ENCODE results near the gene XRCC1. TPM values are rescaled to one million over a fixed set of nuclear protein-coding genes. Genes with fewer than 3 reads are reported as not detected.

Gene XRCC1
- polyA plus RNA-seq, 1 donor from 2014 or later, result 18.6 TPM

DNA sequence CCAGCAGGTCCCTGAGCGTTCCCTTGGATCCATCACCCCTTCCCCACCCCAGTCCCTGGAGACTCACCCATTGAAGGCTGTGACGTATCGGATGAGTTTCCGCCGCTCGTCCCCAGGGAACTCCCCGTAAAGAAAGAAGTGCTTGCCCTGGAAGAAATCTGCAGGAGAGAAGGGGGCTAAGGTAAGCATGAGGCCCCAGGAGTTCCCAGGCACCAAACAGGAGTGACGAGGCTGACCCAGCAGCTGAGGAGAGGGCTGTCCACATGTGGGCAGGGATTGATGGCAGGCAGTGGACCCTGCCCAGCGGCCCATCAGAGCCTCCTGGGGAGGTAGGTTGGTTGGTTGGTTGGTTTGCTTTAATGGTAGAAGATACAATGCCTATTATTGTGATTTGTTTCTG lies 31.2 kb downstream of the XRCC1 start:
- H2AFZ ChIP-seq (ENCODE audit: low read depth, low read length), result no peak overlapping the region
- no peaks in the 10 kb centered on the region for H4K20me1 ChIP-seq (ENCODE audit: insufficient read depth)
- no peak overlapping the region for H3K27ac ChIP-seq (ENCODE audit: low read length)
- H3K9me3 ChIP-seq (ENCODE audit: low read length), result peaks cover 2% of the 10 kb centered on the region
- TF ChIP-seq, protein P1, sequence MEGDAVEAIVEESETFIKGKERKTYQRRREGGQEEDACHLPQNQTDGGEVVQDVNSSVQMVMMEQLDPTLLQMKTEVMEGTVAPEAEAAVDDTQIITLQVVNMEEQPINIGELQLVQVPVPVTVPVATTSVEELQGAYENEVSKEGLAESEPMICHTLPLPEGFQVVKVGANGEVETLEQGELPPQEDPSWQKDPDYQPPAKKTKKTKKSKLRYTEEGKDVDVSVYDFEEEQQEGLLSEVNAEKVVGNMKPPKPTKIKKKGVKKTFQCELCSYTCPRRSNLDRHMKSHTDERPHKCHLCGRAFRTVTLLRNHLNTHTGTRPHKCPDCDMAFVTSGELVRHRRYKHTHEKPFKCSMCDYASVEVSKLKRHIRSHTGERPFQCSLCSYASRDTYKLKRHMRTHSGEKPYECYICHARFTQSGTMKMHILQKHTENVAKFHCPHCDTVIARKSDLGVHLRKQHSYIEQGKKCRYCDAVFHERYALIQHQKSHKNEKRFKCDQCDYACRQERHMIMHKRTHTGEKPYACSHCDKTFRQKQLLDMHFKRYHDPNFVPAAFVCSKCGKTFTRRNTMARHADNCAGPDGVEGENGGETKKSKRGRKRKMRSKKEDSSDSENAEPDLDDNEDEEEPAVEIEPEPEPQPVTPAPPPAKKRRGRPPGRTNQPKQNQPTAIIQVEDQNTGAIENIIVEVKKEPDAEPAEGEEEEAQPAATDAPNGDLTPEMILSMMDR (IDR thresholded peaks at IDR 0.05; ENCODE audit: poor library complexity, severe bottlenecking), result no peak
- TF ChIP-seq EP300 (conservative IDR thresholded peaks at IDR 0.05; ENCODE audit: poor library complexity, severe bottlenecking) (no peak), MXI1 (conservative IDR thresholded peaks at IDR 0.05; ENCODE audit: poor library complexity, severe bottlenecking) (no peak), POLR2AphosphoS5 (IDR thresholded peaks at IDR 0.05) (no peak), SMC3 (conservative IDR thresholded peaks at IDR 0.05; ENCODE audit: poor library complexity) (no peak), TAF1 (IDR thresholded peaks at IDR 0.05; ENCODE audit: low read depth) (no peak), RAD21 (conservative IDR thresholded peaks at IDR 0.05) (no peak), EZH2 (IDR thresholded peaks at IDR 0.05; ENCODE audit: borderline replicate concordance, insufficient read depth, low read length, poor library complexity, severe bottlenecking) (no peak)
- TF ChIP-seq, protein P2, sequence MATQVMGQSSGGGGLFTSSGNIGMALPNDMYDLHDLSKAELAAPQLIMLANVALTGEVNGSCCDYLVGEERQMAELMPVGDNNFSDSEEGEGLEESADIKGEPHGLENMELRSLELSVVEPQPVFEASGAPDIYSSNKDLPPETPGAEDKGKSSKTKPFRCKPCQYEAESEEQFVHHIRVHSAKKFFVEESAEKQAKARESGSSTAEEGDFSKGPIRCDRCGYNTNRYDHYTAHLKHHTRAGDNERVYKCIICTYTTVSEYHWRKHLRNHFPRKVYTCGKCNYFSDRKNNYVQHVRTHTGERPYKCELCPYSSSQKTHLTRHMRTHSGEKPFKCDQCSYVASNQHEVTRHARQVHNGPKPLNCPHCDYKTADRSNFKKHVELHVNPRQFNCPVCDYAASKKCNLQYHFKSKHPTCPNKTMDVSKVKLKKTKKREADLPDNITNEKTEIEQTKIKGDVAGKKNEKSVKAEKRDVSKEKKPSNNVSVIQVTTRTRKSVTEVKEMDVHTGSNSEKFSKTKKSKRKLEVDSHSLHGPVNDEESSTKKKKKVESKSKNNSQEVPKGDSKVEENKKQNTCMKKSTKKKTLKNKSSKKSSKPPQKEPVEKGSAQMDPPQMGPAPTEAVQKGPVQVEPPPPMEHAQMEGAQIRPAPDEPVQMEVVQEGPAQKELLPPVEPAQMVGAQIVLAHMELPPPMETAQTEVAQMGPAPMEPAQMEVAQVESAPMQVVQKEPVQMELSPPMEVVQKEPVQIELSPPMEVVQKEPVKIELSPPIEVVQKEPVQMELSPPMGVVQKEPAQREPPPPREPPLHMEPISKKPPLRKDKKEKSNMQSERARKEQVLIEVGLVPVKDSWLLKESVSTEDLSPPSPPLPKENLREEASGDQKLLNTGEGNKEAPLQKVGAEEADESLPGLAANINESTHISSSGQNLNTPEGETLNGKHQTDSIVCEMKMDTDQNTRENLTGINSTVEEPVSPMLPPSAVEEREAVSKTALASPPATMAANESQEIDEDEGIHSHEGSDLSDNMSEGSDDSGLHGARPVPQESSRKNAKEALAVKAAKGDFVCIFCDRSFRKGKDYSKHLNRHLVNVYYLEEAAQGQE (IDR thresholded peaks at IDR 0.05; ENCODE audit: borderline replicate concordance), result no peak
- no peak overlapping the region for H3K4me3 ChIP-seq (ENCODE audit: low read length)
- no peaks in the 10 kb centered on the region for H3F3A ChIP-seq (ENCODE audit: insufficient read depth, low read length, poor library complexity, severe bottlenecking)
- H3K9me2 ChIP-seq (ENCODE audit: insufficient read depth, low read length), result no peaks in the 10 kb centered on the region
- H3K79me2 ChIP-seq (replicated peaks; ENCODE audit: insufficient read depth, low read length), result no peaks in the 10 kb centered on the region
- no peak overlapping the region for H3K4me2 ChIP-seq (ENCODE audit: low read length)
- H3K27me3 ChIP-seq (ENCODE audit: insufficient read depth, low read depth, low read length), result no peaks in the 10 kb centered on the region
- H3K9ac ChIP-seq (ENCODE audit: low read length), result no peak overlapping the region
- H3K36me3 ChIP-seq (ENCODE audit: insufficient read depth, low read length), result peaks cover 3% of the 10 kb centered on the region

DNA sequence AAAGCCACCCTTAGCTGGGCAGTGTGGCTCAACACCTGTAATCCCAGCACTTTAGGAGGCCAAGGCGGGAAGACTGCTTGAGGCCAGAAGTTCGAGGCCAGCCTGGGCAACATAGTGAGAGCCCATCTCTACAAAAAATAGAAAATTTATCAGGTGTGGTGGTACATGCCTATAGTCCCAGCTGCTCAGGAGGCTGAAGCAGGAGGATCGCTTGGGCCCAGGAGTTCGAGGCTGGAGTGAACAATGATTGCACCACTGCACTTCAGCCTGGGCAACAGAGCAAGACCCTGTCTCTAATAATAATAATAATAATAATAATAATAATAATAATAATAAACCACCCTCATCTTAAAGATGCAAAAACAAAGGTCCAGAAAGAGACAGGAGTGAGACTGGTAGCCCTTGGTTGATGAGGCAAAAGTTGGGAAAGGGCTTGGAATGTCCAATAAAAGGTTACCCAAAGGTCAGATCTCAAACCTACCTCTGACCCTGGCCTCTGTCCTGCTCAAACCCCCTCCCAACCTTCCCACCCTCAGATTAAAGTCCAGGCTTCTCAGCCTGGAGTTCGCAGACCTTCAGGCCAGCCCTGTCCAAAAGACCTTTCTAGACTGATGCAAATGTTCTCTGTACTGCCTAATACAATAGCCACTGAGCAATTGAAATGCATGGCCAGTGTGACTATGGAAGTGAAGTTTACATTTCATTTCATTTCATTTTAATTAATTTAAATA lies 33.2 kb downstream of the XRCC1 start:
- TF ChIP-seq EP300 (conservative IDR thresholded peaks at IDR 0.05; ENCODE audit: poor library complexity, severe bottlenecking) (no peak), MXI1 (conservative IDR thresholded peaks at IDR 0.05; ENCODE audit: poor library complexity, severe bottlenecking) (no peak), SMC3 (conservative IDR thresholded peaks at IDR 0.05; ENCODE audit: poor library complexity) (no peak), TAF1 (IDR thresholded peaks at IDR 0.05; ENCODE audit: low read depth) (no peak), EZH2 (IDR thresholded peaks at IDR 0.05; ENCODE audit: borderline replicate concordance, insufficient read depth, low read length, poor library complexity, severe bottlenecking) (no peak), RAD21 (conservative IDR thresholded peaks at IDR 0.05) (no peak)
- H3K27me3 ChIP-seq (ENCODE audit: insufficient read depth, low read depth, low read length), result no peaks in the 10 kb centered on the region
- H3K9ac ChIP-seq (ENCODE audit: low read length), result no peak overlapping the region
- no peak overlapping the region for H3K27ac ChIP-seq (ENCODE audit: low read length)
- no peak overlapping the region for H3K4me2 ChIP-seq (ENCODE audit: low read length)
- no peak overlapping the region for H3K4me3 ChIP-seq (ENCODE audit: low read length)
- no peaks in the 10 kb centered on the region for H3F3A ChIP-seq (ENCODE audit: insufficient read depth, low read length, poor library complexity, severe bottlenecking)
- H3K79me2 ChIP-seq (replicated peaks; ENCODE audit: insufficient read depth, low read length), result no peaks in the 10 kb centered on the region
- H3K9me3 ChIP-seq (ENCODE audit: low read length), result peaks cover 4% of the 10 kb centered on the region
- no peaks in the 10 kb centered on the region for H3K9me2 ChIP-seq (ENCODE audit: insufficient read depth, low read length)
- H4K20me1 ChIP-seq (ENCODE audit: insufficient read depth), result no peaks in the 10 kb centered on the region
- H2AFZ ChIP-seq (ENCODE audit: low read depth, low read length), result no peak overlapping the region
- H3K36me3 ChIP-seq (ENCODE audit: insufficient read depth, low read length), result peaks cover 12% of the 10 kb centered on the region

Data from neural cell (in vitro differentiated cells).